Fibroblast of lung (primary cell): Measurements from ENCODE around the gene BCKDK. TPM values are rescaled to one million over a fixed set of nuclear protein-coding genes. Genes with fewer than 3 reads are reported as not detected.

Experiments used
- DNase-seq, 2 donors: peaks; one replicate each; pipeline versions ENCODE4 v3.0.0 to v3.0.0-alpha.2; 2010; ENCODE audit warnings: low read depth in 2 of 2
- H2AFZ ChIP-seq: 2 replicates; pipeline ENCODE4 v1.5.1; 2012; ENCODE audit warnings: low read length, control low read depth, inconsistent platforms
- H3K27ac ChIP-seq: 2 replicates; pipeline ENCODE4 v1.5.1; 2011; ENCODE audit warnings: low read length, control low read depth; ENCODE audit not compliant: insufficient read depth
- H3K27me3 ChIP-seq: 2 replicates; pipeline ENCODE4 v1.5.1; 2011; ENCODE audit warnings: mild to moderate bottlenecking, low read length; ENCODE audit not compliant: control insufficient read depth, insufficient read depth
- H3K36me3 ChIP-seq: 2 replicates; pipeline ENCODE4 v1.5.1; 2011; ENCODE audit warnings: low read length; ENCODE audit not compliant: control insufficient read depth, insufficient read depth
- H3K4me1 ChIP-seq: 2 replicates; pipeline ENCODE4 v1.5.1; 2011; ENCODE audit warnings: low read length; ENCODE audit not compliant: control insufficient read depth, insufficient read depth; ENCODE audit errors: extremely low read depth
- H3K4me2 ChIP-seq: 2 replicates; pipeline ENCODE4 v1.5.1; 2011; ENCODE audit warnings: low read length, control low read depth; ENCODE audit not compliant: insufficient read depth; ENCODE audit errors: extremely low read depth
- H3K4me3 ChIP-seq, 4 experiments: fragments of 200-600 bp in 1 of 4; sonication (generic) in 1 of 4; replicated peaks in 1 of 4; 2 replicates each; pipeline ENCODE4 v1.5.1; 2011 to 2016; ENCODE audit warnings: low read length in 4 of 4, low read depth in 3 of 4, mild to moderate bottlenecking in 3 of 4, control low read depth in 2 of 4, inconsistent platforms in 1 of 4, mixed read lengths in 1 of 4; ENCODE audit not compliant: insufficient read depth in 1 of 4; ENCODE audit errors: control extremely low read depth in 1 of 4
- H3K79me2 ChIP-seq: 2 replicates; pipeline ENCODE4 v1.5.1; 2012; ENCODE audit warnings: mild to moderate bottlenecking, low read length, inconsistent platforms; ENCODE audit not compliant: control insufficient read depth, insufficient read depth
- H3K9ac ChIP-seq: 2 replicates; pipeline ENCODE4 v1.5.1; 2011; ENCODE audit warnings: mild to moderate bottlenecking, low read length, control low read depth; ENCODE audit not compliant: insufficient read depth
- H3K9me3 ChIP-seq: 2 replicates; pipeline ENCODE4 v1.5.1; 2012; ENCODE audit warnings: low read depth, low read length; ENCODE audit not compliant: control insufficient read depth, insufficient read depth
- H4K20me1 ChIP-seq: 2 replicates; pipeline ENCODE4 v1.5.1; 2011; ENCODE audit warnings: low read length; ENCODE audit not compliant: control insufficient read depth, insufficient read depth; ENCODE audit errors: extremely low read depth
- CTCF ChIP-seq, 2 donors: IDR thresholded peaks in 1 of 2; conservative IDR thresholded peaks in 1 of 2; 1 replicate in 1 of 2; 2 replicates in 1 of 2; pipeline ENCODE4 v1.5.1; 2011 to 2012; ENCODE audit warnings: low read length in 2 of 2, control low read depth in 1 of 2, inconsistent platforms in 1 of 2, low read depth in 1 of 2, mild to moderate bottlenecking in 1 of 2
- EZH2 ChIP-seq: IDR thresholded peaks from 2 replicates; pipeline ENCODE4 v1.5.1; 2012; ENCODE audit warnings: low read length, control low read depth, mild to moderate bottlenecking; ENCODE audit errors: missing control alignments
- polyA plus RNA-seq, 2 donors: library from polyadenylated mRNA; depleted of rRNA in 1 of 2; stranded (reverse) in 1 of 2; unstranded in 1 of 2; fragments of >200 nt; gene quantifications; 2 replicates each; pipeline ENCODE4 v1.2.1, GENCODE V29; 2011 to 2012; ENCODE audit warnings: missing spikeins in 1 of 2
- total RNA-seq: library from RNA; depleted of rRNA; stranded (reverse); fragments of >200 nt; gene quantifications from 2 replicates; pipeline ENCODE4 v1.2.1, GENCODE V29; 2014

Gene BCKDK
- total and polyA plus RNA-seq, 2 donors (not counting 1 experiment from before 2014, with no cell fraction given), result 18.5 to 34.8 TPM

GRCh38 chr16:31131841-31132271 is 23.7 kb downstream of the BCKDK start:
- no peaks in the 10 kb centered on the region for H3K4me1 ChIP-seq
- H3K36me3 ChIP-seq, result peaks cover 5% of the 10 kb centered on the region
- no peaks in the 10 kb centered on the region for H4K20me1 ChIP-seq
- no peak overlapping the region for H2AFZ ChIP-seq
- H3K27ac ChIP-seq, result no peak overlapping the region
- DNase-seq, result no peak
- no peaks in the 10 kb centered on the region for H3K79me2 ChIP-seq
- H3K9ac ChIP-seq, result no peak overlapping the region
- no peak for TF ChIP-seq EZH2
- no peak for TF ChIP-seq CTCF (conservative IDR thresholded peaks at IDR 0.05 in 1 of 2, IDR thresholded peaks at IDR 0.05 in 1 of 2; ENCODE audit: low read depth in 1 of 2, low read length in 2 of 2)
- H3K27me3 ChIP-seq, result no peaks in the 10 kb centered on the region
- H3K4me2 ChIP-seq, result no peak overlapping the region
- H3K4me3 ChIP-seq, result no peak overlapping the region
- no peaks in the 10 kb centered on the region for H3K9me3 ChIP-seq

- Histone ChIP-seq H2AFZ (no peak overlapping the region), H3K9me3 (no peaks in the 10 kb centered on the region), H4K20me1 (no peaks in the 10 kb centered on the region), H3K4me2 (no peak overlapping the region), H3K27ac (no peak overlapping the region), H3K9ac (no peak overlapping the region), H3K36me3 (peaks cover 2% of the 10 kb centered on the region), H3K27me3 (no peaks in the 10 kb centered on the region), H3K79me2 (no peaks in the 10 kb centered on the region), H3K4me1 (no peaks in the 10 kb centered on the region), H3K4me3 (no peak overlapping the region)
- TF ChIP-seq CTCF (conservative IDR thresholded peaks at IDR 0.05 in 1 of 2, IDR thresholded peaks at IDR 0.05 in 1 of 2; ENCODE audit: low read depth in 1 of 2, low read length in 2 of 2), result no peak
- no peak for TF ChIP-seq EZH2
- DNase-seq, result no peak
Observed at GRCh38 chr16:31132303-31132979, 24.3 kb downstream of the BCKDK start.

- H3K9me3 ChIP-seq, result no peaks in the 10 kb centered on the region
- DNase-seq, result no peak
- no peak overlapping the region for H3K4me3 ChIP-seq
Observed at GRCh38 chr16:31133046-31133501, 24.9 kb downstream of the BCKDK start.

More at GRCh38 chr16:31133046-31133501, 24.9 kb downstream of the BCKDK start:
- no peaks in the 10 kb centered on the region for H3K4me1 ChIP-seq
- H3K36me3 ChIP-seq, result peaks cover 2% of the 10 kb centered on the region
- H3K79me2 ChIP-seq, result no peaks in the 10 kb centered on the region
- H3K4me2 ChIP-seq, result no peak overlapping the region
- H3K27me3 ChIP-seq, result no peaks in the 10 kb centered on the region
- no peak overlapping the region for H3K27ac ChIP-seq
- H3K9ac ChIP-seq, result no peak overlapping the region
- TF ChIP-seq EZH2, result no peak
- TF ChIP-seq CTCF (conservative IDR thresholded peaks at IDR 0.05 in 1 of 2, IDR thresholded peaks at IDR 0.05 in 1 of 2; ENCODE audit: low read depth in 1 of 2, low read length in 2 of 2), result no peak
- H2AFZ ChIP-seq, result no peak overlapping the region
- H4K20me1 ChIP-seq, result no peaks in the 10 kb centered on the region
